Lower leg skin (tissue), 3 donors: ENCODE results near the gene L3MBTL1.

Experiments used
- POLR2A ChIP-seq, 2 donors: fragments of 450-650 bp; IDR thresholded peaks; one replicate each; pipeline ENCODE4 v1.6.1; 2016 to 2017; ENCODE audit warnings: antibody characterized with exemption in 2 of 2, mild to moderate bottlenecking in 1 of 2, moderate library complexity in 1 of 2
- TF ChIP-seq, protein P1 (sequence below), 3 donors: fragments of 450-650 bp; IDR thresholded peaks; one replicate each; pipeline ENCODE4 v1.5.1; 2016; ENCODE audit warnings: antibody characterized with exemption in 3 of 3, mild to moderate bottlenecking in 3 of 3, moderate library complexity in 2 of 3

DNA sequence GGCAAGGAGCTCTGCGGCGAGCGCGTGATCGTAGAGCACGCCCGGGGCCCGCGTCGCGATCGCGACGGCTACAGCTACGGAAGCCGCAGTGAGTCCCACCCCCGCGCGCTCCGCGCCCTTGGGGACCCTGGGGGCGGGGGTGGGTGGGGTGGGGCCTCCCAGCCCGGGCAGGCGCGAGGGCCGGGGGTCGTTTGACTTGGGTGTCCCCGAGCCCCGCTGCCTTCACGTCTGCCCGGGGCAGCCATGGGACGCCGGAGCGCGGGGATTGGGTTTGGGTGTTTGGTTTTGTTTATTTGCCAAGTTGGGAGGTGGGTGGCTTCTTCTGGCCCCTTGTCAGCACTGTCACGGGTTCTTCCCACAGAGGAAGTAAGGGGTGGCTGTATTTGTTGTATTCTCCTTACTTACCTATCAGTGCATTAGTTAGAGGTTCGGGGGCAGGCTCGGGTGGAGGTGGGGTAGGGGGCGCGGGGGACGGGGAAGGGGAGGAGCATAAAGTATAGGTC is 49.0 kb upstream of the L3MBTL1 start:
- TF ChIP-seq POLR2A (IDR thresholded peaks at IDR 0.05): no peak
- TF ChIP-seq, protein P1, sequence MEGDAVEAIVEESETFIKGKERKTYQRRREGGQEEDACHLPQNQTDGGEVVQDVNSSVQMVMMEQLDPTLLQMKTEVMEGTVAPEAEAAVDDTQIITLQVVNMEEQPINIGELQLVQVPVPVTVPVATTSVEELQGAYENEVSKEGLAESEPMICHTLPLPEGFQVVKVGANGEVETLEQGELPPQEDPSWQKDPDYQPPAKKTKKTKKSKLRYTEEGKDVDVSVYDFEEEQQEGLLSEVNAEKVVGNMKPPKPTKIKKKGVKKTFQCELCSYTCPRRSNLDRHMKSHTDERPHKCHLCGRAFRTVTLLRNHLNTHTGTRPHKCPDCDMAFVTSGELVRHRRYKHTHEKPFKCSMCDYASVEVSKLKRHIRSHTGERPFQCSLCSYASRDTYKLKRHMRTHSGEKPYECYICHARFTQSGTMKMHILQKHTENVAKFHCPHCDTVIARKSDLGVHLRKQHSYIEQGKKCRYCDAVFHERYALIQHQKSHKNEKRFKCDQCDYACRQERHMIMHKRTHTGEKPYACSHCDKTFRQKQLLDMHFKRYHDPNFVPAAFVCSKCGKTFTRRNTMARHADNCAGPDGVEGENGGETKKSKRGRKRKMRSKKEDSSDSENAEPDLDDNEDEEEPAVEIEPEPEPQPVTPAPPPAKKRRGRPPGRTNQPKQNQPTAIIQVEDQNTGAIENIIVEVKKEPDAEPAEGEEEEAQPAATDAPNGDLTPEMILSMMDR (IDR thresholded peaks at IDR 0.05): no peak
